WI38 (cell line): Measurements from ENCODE around the gene SPAG4.

Experiments used
- H3K4me3 ChIP-seq: 2 replicates; pipeline ENCODE4 v1.5.1; 2011; ENCODE audit warnings: low read depth, mild to moderate bottlenecking, control low read depth, low read length
- CTCF ChIP-seq: IDR thresholded peaks from 2 replicates; pipeline ENCODE4 v1.5.1; 2012; ENCODE audit warnings: low read depth, mild to moderate bottlenecking, control low read depth, low read length

Gene SPAG4

GRCh38 chr20:35604449-35604747 lies 11.2 kb upstream of the SPAG4 start:
- TF ChIP-seq CTCF, result no peak
- no peak overlapping the region for H3K4me3 ChIP-seq

GRCh38 chr20:35606127-35606526 lies 9.5 kb upstream of the SPAG4 start:
- H3K4me3 ChIP-seq, result no peak overlapping the region
- TF ChIP-seq CTCF, result no peak

GRCh38 chr20:35607003-35607735 lies 8.5 kb upstream of the SPAG4 start:
- no peak overlapping the region for H3K4me3 ChIP-seq
- no peak for TF ChIP-seq CTCF

GRCh38 chr20:35610833-35611427 lies 4.7 kb upstream of the SPAG4 start:
- H3K4me3 ChIP-seq, result no peak overlapping the region
- no peak for TF ChIP-seq CTCF

GRCh38 chr20:35611482-35611881 lies 4.1 kb upstream of the SPAG4 start:
- no peak for TF ChIP-seq CTCF
- no peak overlapping the region for H3K4me3 ChIP-seq

GRCh38 chr20:35616465-35617396 lies 1.1 kb downstream of the SPAG4 start:
- TF ChIP-seq CTCF, result no peak
- H3K4me3 ChIP-seq, result peak overlapping the region; percentile 65
